T-helper 1 cell treated with Interleukin-12 subunit alpha and Interleukin-12 subunit beta and Interleukin-4 antibody, amounts not matched to agents 30 ng/mL and 1 ng/mL, for 36 hours (primary cell): ENCODE results near the gene CCM2L. TPM values are rescaled to one million over a fixed set of nuclear protein-coding genes. Genes with fewer than 3 reads are reported as not detected.

Experiments
- intact Hi-C: fragments of 100-400 bp; cut with micrococcal nuclease; formaldehyde crosslinking; loops from one replicate; pipeline ENCODE4 v1.15.1; 2024
- total RNA-seq: library from RNA; stranded (reverse); gene quantifications from 2 replicates; pipeline ENCODE4 v1.2.3, GENCODE V29; 2022

Gene CCM2L
- not detected in 2 replicates for total RNA-seq

DNA sequence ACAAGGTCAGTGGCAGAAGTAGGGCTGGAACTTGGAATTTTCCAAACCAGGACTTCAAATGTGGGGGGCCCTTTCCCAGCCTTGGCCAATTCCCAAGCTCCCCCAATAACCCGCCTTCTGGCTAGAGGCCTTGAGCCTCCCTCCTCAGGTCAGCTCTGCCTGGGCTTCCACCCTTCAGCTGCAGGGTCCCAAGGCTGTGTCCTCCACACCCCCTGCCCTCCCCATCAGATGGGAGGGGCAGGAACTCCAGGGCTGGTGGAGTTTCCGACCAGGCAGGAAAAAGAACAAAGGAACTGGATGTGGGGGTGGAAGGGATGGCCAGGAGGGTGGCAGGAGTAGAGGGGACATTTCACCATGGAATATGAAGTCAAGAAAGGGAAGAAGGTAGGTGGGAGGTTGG is at the start of gene CCM2L:
TSS of gene CCM2L (plus strand) at position 338 of the 400 bp plus-strand sequence. CDS start at position 355, 17 bp downstream.
- intact Hi-C loops: no loop called here

DNA sequence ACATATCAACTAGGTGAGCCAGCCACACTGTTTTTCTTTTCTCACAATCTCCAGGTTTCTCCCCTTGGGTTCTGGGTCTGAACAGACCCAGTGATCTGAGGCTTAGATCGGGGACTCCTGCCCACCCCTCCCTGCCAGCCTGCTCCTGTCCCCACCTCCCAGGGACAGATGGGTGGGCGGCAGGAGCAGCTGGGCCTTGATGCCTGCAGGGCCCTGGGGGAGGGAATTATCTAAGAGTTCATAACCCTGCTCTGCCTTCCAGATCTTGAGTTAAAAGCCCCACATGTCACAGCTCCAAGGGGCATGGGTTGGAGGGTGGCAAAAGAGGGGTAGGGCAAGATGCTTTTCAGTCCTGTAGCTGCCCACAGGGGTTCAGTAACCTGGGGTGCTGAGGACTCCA is 47.5 kb upstream of the CCM2L start:
- intact Hi-C loops: no loop called here

DNA sequence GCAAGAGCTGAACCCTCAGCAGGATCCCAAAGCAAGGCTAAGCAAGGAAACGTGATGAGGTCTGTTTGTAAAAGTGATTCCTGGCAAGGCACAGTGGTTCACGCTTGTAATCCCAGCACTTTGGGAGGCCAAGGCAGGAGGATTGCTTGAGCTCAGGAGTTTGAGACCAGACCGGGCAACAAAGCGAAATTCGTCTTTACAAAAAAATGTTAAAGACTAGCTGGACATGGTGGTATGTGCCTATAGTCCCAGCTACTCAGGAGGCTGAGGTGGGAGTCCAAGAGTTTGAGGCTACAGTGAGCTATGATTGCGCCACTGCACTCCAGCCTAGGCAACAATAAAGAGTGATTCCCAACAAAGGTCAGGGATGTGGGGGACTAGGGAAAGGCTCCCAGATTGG is 46.3 kb upstream of the CCM2L start:
- intact Hi-C loops: no loop called here

DNA sequence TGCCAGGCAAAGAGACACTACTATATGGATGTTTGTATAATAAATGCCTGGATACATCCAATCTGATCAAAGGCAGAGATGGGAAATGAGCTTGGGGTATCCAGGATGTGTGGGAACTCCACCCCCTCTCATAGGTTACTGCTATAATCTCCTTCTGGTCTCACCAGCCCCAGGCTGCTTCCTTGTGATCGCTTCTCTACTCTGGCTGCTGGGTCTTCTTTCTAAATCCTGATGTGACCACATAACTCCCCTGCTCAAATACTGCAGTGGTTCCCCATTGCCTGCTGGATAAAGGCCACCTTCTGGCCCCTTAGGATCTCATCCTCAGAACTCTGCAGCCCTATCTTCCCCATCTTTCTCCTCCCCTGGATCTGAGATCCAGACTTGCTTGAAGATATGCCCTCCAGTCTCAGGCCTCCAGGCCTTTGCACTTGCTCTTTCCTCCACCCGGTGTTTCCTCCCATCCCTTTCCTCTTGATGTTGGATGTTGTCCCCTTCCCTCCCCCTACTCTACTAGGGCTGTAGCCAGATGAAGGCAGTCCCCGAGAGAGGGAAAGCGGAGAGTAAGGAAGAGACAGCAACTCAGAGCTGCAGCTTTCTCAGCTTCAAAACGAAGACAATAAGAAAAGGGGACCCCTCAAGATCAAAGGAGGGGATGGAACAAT is 43.1 kb upstream of the CCM2L start:
- intact Hi-C loops: no loop called here

DNA sequence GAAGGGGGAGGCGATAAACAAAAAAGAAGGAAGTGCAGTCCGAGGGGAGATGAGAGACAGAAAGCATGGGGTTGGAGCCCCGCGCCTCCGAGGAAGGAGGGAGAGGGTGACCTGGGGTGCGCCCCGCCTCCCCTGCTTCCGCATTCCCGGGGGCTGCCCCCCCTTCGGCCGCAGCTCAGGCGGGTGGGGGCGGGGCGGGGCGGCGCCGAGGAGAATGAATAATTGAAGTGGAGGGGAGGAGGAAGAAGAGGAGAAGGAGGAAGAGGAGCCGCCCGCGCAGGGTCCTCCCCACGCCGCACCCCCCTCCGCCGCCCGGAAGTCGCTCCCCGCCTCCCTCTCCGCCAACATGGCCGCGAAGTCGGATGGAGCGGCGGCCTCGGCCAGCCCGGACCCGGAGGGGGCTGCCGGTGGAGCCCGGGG is 42.4 kb upstream of the CCM2L start, which contains the start of gene XKR7:
TSS of gene XKR7 (plus strand) at position 322 of the 420 bp plus-strand sequence. CDS start at position 347, 25 bp downstream.
- intact Hi-C loops: loop anchor here (1.0 kb wide), 2 partner anchors 16 to 88 kb away; partner anchors contain the start of gene PDRG1

DNA sequence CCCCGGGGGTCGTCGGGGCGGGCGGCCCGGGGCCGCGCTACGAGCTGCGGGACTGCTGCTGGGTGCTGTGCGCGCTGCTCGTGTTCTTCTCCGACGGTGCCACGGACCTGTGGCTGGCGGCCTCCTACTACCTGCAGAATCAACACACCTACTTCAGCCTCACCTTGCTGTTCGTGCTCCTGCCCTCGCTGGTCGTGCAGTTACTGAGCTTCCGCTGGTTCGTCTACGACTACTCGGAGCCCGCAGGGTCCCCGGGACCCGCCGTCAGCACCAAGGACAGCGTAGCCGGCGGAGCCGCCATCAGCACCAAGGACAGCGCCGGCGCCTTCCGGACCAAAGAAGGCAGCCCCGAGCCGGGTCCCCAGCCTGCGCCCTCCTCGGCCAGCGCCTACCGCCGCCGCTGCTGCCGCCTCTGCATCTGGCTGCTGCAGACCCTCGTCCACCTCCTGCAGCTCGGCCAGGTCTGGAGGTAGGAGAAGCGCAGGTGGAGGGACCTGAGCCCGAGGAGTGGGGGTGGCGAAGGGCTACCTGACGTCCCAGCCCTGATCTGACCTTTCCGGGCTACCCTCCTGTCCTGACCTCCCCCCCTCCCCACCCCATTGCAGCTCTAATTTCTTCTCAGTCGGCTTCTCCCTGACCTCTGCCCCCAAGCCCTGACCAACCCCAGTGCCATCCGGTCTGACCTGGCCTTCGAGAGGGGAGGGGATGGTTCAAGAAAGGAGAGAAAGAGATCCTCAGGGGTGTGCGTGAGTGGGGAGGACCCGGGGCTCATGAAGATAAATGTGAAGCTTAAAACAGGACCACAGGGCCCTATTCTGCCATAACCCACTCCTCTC is 41.7 kb upstream of the CCM2L start:
- intact Hi-C loops: loop anchor here (1.0 kb wide), 2 partner anchors 16 to 88 kb away; partner anchors contain the start of gene PDRG1

DNA sequence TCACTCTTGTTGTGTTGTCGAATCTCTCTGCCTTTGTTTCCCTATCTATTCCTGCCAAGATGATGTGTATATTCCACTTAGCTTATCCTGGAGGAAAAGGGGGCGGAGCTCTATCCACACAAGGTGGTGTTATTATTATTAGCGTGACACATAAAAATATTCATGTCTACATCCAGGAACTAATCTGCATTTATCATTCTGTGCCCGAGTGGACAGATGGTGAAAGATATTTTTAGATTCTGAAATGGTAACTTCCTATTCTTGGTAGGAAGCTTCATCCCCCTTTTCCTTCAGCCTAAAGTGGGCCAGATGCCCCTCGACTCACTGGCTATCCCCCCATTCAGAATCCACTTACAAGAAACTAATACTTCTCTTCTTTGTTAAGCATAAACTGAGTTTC is 40.2 kb upstream of the CCM2L start:
- intact Hi-C loops: no loop called here

DNA sequence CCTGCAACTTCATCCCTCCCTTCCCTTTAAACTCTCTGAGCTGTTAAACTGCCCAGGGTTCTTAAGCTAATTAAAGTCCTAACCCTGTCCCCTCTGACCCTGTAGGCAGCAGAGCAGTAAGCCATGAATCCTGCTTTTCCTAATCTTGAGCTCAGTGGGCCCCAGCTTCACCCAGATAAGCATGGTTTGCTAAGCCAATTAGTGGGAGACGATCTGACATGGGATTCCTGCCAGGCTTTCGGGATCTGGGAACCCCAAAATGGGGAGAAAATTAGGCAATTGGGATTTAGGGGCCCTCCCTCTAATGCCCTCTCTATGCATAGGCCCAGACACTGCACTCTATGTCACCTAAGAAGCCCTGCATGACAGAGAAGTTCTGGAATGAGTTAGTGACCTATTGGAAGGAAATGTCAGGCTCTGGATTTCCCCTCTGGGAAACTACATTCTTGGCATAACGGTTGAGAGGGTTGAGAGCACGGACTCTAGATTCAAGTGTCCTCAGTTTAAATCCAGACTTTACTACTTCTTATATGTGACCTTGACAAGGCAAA is 37.7 kb upstream of the CCM2L start:
- intact Hi-C loops: no loop called here

DNA sequence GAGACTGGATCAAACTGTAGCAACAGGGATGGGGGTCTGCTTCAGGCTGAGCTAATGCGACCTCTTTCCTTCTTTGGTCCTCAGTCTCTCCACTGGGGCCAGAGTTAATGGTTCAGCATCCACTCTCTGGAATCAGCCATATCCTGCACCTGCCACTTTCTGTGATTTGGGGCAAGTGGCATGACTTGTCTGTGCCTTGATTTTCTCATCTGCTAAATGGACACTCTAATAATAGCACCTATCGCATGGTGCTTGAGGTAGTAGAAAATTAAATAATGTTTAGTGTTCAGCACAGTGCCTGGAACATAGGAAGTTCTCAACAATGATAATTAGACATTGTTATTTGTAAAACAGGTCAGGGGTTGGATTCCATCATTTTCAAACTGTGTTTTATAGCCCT is 35.9 kb upstream of the CCM2L start:
- intact Hi-C loops: no loop called here

DNA sequence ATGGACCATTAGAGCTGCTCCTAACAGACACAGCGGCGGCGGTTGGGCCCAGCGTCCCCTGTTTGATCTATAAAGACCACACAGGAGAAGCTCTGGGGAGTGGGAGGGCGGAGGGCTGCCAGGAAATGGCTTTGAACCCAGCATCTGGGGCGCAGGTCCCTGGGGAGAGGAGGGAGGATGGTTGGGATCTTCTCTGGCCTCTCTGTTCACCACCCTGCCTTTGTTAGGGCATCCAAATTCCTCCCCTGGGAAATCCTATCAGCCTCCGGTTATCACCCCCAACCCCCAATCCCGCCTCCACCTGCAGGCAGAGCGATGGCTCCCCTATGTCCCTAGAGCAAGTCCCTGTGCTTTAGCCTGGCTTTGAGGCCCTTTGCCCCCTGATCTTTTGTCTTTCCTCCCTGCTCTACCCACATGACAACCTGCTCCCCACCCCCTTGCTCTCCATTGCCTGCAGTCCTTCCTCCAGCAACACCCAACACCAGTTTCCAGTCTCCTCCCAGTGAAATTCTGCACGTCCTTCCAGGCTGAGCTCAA is 35.2 kb upstream of the CCM2L start:
- intact Hi-C loops: no loop called here

DNA sequence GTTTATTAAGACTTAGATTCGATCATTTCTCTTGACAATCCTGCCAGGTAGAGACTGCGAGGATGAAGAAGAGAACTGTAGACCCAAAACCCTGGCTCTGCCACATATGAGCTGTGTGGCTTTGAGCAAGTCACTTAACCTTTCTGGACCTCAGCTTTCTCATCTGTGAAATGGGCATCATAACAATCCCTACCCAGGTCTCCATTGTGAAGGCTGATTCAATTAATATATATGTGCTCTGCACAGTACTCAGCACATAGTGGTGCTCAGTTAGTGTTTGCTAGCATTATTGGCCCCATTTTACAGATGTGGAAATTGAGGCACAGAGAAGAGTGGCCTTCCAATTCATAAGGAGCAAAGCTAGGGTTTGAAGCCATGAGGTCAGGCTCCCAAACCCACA is 34.4 kb upstream of the CCM2L start:
- intact Hi-C loops: no loop called here

DNA sequence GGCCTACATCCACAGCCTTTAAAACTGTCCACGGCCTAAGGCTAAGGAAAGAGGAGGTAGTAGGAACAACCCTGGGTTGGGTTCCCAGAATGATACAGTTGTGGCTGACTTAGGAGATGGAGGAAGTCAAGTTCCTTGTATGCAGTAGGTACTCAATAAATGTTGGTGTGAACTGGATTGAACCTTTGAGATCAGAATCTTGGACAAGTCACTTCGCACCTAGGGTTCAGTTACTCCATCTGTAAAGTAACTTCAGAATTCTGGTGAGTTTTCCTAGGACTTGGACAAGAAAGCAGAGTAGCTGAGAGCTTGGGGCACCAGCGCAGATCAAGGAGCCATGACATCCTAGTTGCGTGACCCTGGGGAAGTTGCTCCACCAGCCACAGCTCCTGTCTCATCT is 33.2 kb upstream of the CCM2L start:
- intact Hi-C loops: no loop called here

DNA sequence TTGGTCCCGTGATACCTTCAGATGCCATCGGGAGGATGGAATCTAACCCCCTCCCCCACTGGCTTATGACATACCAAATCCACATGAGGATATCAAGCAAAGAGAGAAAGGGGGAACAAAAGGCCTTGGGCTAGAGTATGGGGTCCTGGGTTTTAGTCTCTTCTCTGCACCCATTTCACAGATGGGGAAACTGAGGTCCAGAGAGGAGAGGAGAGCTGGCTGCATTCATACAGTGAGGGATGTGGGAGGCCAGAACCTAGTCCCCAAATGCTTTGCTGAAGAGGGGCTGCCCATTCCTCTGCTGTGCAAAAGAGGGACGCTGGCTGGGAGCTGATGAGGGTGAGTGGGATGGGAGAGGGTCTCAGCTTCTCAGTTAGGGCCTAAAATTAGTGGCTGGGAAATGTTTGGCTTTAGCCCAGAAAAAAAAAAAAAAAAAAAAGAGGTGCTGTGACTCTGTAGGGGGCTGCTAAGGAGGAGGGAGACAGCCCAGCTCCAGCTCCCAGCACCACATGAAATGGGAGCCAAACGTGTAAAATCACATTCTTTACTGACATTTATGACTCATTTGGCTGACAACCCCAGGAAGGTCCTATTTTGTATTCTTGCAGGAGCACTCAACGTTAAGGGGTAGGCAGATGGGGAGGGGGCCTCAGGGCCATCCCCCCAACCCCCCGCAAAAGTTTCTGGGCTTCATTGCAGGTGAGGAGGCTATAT is 30.4 kb upstream of the CCM2L start:
- intact Hi-C loops: no loop called here

DNA sequence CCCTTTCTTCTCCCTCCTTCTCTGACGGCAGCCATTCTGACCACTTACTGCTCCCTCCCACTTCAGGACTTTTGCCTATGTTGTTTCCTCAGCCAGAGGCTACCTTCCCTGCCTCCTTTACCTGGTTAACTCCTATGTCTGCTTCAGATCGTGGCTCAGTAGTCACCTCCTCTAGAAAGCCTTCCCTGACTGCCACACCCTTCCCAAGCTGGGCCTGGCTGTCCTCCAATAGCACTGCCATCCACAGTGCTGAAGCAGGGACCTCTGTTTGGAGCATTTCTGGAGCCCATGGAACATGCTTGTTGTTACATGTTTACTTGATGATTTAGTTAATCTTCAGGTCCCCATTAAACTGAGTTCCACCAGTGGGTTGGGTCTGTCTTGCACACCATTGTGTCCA is 28.5 kb upstream of the CCM2L start:
- intact Hi-C loops: no loop called here

DNA sequence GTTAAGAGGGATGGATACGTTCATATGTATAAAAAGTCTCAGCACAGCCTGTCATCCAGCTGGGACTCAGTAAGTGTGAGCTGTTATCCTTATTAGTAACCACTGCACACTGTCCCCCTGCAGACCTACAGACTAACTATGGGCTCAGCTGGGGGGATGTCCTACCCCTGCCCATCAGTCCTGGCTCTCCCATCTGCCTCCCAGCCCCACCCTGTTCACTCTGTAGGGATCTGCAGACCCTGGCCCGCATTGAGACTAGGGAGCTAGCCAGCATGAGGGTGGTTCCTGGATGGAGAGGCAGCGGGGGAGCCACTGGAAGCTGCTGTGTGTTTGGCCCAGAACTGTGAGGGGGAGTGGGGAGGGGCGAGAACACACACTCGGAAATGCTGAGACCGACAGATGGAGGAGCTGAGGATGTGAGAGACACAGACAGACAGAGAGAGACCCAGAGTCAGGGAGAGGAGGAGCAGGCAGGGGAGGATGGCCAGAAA is 25.2 kb upstream of the CCM2L start:
- intact Hi-C loops: no loop called here

DNA sequence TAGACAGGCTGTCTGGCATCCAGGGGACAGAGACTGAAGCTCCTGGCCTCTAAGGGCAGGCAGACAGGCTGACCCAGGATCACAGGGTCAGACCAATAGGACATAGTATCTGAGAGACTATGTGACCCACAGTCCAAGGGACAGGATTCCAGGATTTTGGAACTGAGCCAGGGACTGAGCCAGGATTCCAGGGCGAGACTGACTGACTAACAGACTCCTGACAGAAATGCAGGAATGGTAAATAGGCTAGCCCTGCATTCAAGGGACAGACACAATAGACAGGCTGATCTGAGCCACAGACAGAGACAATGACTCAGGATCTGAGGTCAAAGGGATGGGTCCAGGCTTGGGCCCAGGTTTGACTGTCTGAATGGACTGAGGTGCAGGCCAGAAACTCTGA is 22.5 kb upstream of the CCM2L start:
- intact Hi-C loops: no loop called here

DNA sequence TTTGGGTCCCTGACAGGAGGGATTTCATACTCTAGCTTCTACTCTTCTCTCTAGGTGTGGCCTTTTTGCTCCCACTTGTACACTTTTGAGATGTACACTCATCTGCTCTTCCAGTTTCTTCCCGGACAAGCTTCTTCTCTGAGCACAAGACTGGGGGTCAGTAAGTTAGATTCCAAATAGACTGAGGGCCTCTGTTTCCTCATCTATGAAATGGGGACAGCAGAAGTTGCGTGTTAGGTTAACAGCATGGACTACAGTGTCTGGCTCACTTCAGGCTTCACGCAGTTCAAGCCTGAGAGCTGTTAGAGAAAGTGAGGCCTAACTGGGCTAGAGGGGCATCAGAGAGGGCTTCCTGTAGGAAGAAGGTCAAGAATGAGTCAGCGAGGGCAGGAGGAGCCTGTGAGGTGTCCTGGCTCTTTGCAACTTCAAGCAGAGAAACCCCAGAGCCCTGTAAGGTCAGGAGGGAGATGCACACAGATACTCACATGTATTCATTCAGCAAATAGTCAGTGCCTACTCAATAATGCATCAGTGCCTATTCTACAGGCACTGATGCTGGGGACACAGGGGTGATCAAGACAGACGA is 21.7 kb upstream of the CCM2L start:
- intact Hi-C loops: no loop called here

DNA sequence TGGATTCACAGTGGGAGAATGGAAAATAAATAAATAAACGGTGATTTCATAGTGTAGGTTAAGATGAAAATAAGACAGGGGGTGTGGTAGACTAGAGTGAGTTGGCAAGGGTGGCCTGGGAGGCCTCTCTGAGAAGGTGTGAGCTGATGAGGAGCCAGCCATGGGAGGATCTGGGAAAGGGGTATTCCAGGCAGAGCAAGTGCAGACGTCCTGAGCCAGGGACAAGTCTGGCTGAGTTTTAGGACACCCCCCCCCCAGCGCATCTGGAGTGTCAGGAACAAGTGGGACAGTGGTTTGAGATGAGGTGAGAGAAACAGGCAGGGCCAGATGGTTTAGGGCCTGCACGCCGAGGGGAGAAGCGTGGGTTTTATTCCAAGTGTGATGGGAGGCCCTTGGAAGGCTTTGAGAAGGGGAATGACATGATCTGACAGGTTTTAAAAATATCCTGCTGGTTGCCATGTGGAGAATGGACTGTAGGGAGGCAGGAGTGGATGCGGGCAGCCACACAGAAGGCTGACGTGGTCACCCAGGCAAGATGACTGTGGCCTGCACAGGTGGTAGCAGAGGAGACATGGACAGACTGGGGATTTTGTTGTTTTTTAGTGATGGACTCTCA is 21.1 kb upstream of the CCM2L start:
- intact Hi-C loops: no loop called here

DNA sequence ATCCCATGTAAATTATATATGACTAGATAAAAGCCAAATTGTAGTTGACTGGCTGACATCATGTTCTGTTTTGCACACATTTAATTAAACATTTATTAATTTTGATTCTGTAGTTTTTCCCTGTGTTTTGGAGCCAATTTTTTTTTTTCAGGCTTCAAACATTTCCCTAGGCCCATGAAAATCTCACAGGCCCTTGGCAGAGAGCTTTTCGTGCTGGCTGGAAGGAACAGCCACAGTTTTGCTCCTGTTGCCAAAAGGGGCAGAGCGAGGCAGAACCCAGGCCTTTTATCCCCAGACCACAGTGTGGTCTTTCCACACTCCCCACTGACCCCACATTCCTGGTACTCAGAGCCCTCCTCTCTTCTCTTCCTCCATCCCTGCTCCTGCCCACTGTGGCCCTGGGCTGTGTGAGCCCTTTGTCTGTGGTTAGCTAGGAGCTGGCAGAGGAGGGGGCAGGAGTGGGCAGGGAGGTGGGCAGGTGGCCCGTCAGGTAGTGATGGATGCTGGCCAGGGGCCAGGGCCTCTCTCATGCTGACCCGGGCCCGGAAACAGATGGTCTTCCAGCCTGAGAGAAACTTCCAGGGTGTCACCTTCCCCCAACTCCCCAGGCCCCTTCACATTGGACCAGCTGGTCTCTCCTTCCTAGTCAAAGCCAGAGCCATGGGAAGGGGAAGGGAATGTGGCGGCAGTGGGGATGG is 19.4 kb upstream of the CCM2L start:
- intact Hi-C loops: no loop called here

DNA sequence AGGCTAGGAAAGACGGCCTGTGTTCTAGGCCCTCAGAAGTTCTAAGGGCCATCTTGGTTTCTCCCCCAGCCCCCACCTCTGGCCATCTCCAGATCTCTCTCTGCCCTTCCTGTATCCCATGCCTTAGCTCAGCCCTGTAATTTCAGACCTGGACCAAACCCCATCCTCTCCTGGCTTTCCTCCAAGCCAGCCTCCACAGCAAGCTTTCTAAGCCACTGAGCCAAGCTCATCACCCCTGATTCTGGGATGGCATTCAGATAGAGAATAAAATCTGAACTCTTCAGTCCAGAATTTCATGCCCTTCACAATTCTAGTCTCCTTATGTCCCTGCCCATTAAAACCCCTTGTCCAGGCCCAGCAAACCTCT is 18.9 kb upstream of the CCM2L start:
- intact Hi-C loops: no loop called here
